IMR-90 (cell line): ENCODE data around the gene TENM4.

ENCODE experiments used
- BHLHE40 ChIP-seq: fragments of 150-350 bp; IDR thresholded peaks from 2 replicates; pipeline ENCODE4 v1.6.1; 2016; ENCODE audit warnings: mild to moderate bottlenecking, low read depth, low read length
- POLR2A ChIP-seq: IDR thresholded peaks from 2 replicates; pipeline ENCODE4 v1.6.1; 2012; ENCODE audit warnings: mild to moderate bottlenecking, low read depth, low read length
- RAD21 ChIP-seq: IDR thresholded peaks from 2 replicates; pipeline ENCODE4 v1.6.1; 2012; ENCODE audit warnings: low read length, improper control_type of control experiment
- TF ChIP-seq, protein P1 (sequence below): conservative IDR thresholded peaks from 2 replicates; pipeline ENCODE4 v1.5.1; 2012; ENCODE audit warnings: mild to moderate bottlenecking, low read depth, low read length, improper control_type of control experiment

DNA sequence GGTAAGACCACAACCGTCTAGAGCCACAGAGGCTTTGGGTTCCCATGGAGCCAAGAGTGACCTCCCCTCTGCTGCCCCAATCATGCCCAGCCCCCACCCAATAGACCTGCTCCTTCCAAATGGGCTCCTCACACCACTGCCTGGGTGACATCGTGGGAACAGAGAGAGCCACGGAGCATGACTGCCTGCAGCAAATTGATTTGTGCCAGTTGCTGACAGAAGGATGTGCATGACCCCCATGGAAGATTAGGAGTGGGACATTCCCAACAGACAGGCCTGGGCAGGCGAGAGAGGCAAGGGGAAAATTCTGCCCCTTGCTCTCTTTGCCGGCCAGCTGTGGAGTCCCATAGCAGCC lies 88.5 kb downstream of the TENM4 start:
- no peak for TF ChIP-seq RAD21
- TF ChIP-seq, protein P1, sequence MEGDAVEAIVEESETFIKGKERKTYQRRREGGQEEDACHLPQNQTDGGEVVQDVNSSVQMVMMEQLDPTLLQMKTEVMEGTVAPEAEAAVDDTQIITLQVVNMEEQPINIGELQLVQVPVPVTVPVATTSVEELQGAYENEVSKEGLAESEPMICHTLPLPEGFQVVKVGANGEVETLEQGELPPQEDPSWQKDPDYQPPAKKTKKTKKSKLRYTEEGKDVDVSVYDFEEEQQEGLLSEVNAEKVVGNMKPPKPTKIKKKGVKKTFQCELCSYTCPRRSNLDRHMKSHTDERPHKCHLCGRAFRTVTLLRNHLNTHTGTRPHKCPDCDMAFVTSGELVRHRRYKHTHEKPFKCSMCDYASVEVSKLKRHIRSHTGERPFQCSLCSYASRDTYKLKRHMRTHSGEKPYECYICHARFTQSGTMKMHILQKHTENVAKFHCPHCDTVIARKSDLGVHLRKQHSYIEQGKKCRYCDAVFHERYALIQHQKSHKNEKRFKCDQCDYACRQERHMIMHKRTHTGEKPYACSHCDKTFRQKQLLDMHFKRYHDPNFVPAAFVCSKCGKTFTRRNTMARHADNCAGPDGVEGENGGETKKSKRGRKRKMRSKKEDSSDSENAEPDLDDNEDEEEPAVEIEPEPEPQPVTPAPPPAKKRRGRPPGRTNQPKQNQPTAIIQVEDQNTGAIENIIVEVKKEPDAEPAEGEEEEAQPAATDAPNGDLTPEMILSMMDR: no peak
- TF ChIP-seq POLR2A: no peak
- no peak for TF ChIP-seq BHLHE40
